NB4 (cell line): ENCODE data around the gene NR0B2.

Source experiments
- DNase-seq: peaks from one replicate; pipeline ENCODE4 v3.0.0; 2010; ENCODE audit warnings: low read depth
- H3K4me3 ChIP-seq: one replicate; pipeline ENCODE4 v1.5.1; 2011; ENCODE audit warnings: mild to moderate bottlenecking, low read depth, low read length, moderate library complexity
- CTCF ChIP-seq: IDR thresholded peaks from one replicate; pipeline ENCODE4 v1.5.1; 2012; ENCODE audit warnings: low read depth, low read length
- MYC ChIP-seq: IDR thresholded peaks from 2 replicates; pipeline ENCODE4 v1.6.1; 2011; ENCODE audit warnings: low read depth, low read length
- POLR2A ChIP-seq: IDR thresholded peaks from 2 replicates; pipeline ENCODE4 v1.6.1; 2011; ENCODE audit warnings: mild to moderate bottlenecking; ENCODE audit not compliant: insufficient read length; ENCODE audit errors: extremely low read depth
- TF ChIP-seq, protein P1 (sequence below): IDR thresholded peaks from 2 replicates; pipeline ENCODE4 v1.6.1; 2011; ENCODE audit warnings: low read depth, low read length

The NR0B2 gene

GRCh38 chr1:26957306-26957705 lies 43.5 kb upstream of the NR0B2 start:
- TF ChIP-seq CTCF (no peak), POLR2A (no peak), MYC (no peak)
- TF ChIP-seq, protein P1, sequence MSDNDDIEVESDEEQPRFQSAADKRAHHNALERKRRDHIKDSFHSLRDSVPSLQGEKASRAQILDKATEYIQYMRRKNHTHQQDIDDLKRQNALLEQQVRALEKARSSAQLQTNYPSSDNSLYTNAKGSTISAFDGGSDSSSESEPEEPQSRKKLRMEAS, result no peak
- DNase-seq, result no peak

DNA sequence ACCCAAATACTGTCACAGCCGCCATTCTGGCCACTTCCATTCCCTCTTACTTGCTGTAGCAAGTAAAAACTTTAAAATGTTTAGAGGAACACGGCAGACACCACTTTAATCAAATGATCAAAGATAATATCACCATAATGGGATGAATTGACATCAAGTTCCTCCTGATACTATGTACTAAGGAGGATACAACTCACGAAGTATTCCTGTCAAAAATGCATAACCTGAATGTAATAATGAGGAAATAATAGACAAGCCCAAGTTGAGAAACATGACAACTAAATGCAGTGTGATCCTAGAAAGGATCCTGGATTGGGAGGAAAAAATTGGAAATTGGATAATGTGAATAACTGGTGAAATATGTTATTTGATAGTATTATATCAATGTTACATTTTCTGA lies 42.5 kb upstream of the NR0B2 start:
- DNase-seq, result no peak
- H3K4me3 ChIP-seq, result no peak overlapping the region
- TF ChIP-seq MYC (no peak), POLR2A (no peak), CTCF (no peak)
- TF ChIP-seq, protein P1, result no peak

More at GRCh38 chr1:26957306-26957705, 43.5 kb upstream of the NR0B2 start:
- no peak overlapping the region for H3K4me3 ChIP-seq

DNA sequence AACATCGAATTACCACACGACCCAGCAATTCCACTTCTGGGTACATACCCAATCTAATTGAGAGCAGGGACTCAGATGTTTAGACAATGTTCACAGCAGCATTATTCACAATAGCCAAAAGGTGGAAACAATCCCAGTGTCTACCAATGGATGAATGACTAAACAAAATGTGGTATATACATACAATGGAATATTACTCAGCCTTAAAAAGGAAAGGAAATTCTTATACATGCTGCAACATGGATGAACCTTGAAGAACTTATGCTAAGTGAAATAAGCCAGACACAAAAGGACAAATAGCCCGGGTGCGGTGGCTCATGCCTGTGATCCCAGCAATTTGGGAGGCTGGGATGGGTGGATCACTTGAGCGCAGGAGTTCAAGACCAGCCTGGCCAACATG lies 39.6 kb upstream of the NR0B2 start:
- no peak for DNase-seq
- H3K4me3 ChIP-seq, result no peak overlapping the region
- TF ChIP-seq, protein P1, result no peak
- TF ChIP-seq CTCF (no peak), POLR2A (no peak), MYC (no peak)

DNA sequence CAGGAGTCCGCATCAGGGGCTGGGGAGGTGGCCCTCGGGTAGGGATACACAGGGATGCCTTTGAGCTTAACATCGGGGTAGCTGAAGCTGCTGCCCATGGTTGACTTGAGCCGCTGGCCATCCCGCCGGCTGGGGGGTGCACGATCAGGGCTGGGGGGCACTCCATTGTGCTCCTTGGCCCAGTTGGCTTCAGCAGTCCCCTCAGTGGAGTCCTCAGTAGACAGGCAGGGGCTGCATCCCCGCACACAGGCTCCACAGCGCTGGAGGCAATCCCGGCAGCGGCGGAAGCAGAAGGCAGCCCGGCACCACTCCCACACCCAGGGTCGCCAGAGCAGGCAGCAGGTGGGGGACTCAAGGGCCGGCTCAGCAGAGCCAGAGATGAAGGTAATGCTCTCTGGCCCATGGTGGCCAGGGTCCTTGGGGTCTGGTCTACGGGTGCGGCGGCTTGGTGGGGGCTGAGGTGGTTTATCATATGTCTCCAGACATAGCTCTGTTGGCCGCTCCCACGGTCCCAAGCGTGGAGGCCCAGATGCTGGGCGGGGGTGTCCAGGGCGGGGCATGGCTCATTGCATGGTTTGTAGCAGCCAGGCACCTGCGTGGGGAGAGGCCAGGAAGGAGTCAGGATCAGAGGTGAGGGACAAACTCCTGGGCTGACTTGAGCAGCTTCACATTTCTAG lies 38.2 kb upstream of the NR0B2 start:
- no peak for DNase-seq
- no peak overlapping the region for H3K4me3 ChIP-seq
- TF ChIP-seq, protein P1, result no peak

GRCh38 chr1:26951216-26951615 lies 37.4 kb upstream of the NR0B2 start:
- TF ChIP-seq, protein P1, result no peak
- no peak for TF ChIP-seq POLR2A
- TF ChIP-seq MYC, result no peak
- TF ChIP-seq CTCF, result no peak
- DNase-seq, result no peak
- no peak overlapping the region for H3K4me3 ChIP-seq

GRCh38 chr1:26950602-26951001 lies 36.8 kb upstream of the NR0B2 start:
- TF ChIP-seq MYC (no peak), CTCF (no peak), POLR2A (no peak)
- TF ChIP-seq, protein P1, result no peak
- DNase-seq, result peak; percentile 53

More at GRCh38 chr1:26950602-26951001, 36.8 kb upstream of the NR0B2 start:
- no peak overlapping the region for H3K4me3 ChIP-seq
